ENCODE results near the gene CYP2A6. TPM values are rescaled to one million over a fixed set of nuclear protein-coding genes. Genes with fewer than 3 reads are reported as not detected.

The CYP2A6 gene
- total RNA-seq, 6 donors from 2014 or later = 1.5 to 11.6 (median 2.9) TPM; not detected in 1

- 8 to 15% methylated on average over 16 to 28 of the region's 28 CpGs for WGBS, 2 donors
- DNase-seq = peak; percentile 85 to 92
- Histone ChIP-seq H3K27ac (peak overlapping the region; percentile 85 to 99 (median 93)), H3K36me3 (peaks cover 4 to 32% (median 14%) of the 10 kb centered on the region in 4 donors), H3K27me3 (no peaks in the 10 kb centered on the region), H3K9me3 (no peaks in the 10 kb centered on the region), H3K4me3 (peak overlapping the region in 3 of 4 donors; percentile 95 to 99 (median 97)), H3K4me1 (peaks cover 36 to 44% (median 42%) of the 10 kb centered on the region in 4 donors)
- peak; percentile 40 to 77 for ATAC-seq (ENCODE audit: low FRiP score in 2 of 2)
- TF ChIP-seq EP300 (IDR thresholded peaks at IDR 0.05) (no peak), POLR2AphosphoS5 (IDR thresholded peaks at IDR 0.05) (peak in 1 of 2 donors; percentile 25), CTCF (IDR thresholded peaks at IDR 0.05) (peak in 5 of 6 experiments; percentile 29 to 47 (median 40)), POLR2A (IDR thresholded peaks at IDR 0.05) (peak in 3 of 4 donors; percentile 26 to 50 (median 48))
These were observed 52.1 kb downstream of the CYP2A6 start for GRCh38 chr19:40797963-40798682.

- no peak for TF ChIP-seq CTCF (IDR thresholded peaks at IDR 0.05)
- TF ChIP-seq POLR2A (IDR thresholded peaks at IDR 0.05) = no peak
- no peak for TF ChIP-seq EP300 (IDR thresholded peaks at IDR 0.05)
- no peak for TF ChIP-seq POLR2AphosphoS5 (IDR thresholded peaks at IDR 0.05)
- Histone ChIP-seq H3K4me3 (peak overlapping the region in 2 of 4 donors; percentile 97 to 99), H3K4me1 (peaks cover 32 to 44% (median 40%) of the 10 kb centered on the region in 4 donors), H3K27me3 (no peaks in the 10 kb centered on the region), H3K27ac (peak overlapping the region; percentile 85 to 99 (median 93)), H3K36me3 (peaks cover 4 to 30% (median 14%) of the 10 kb centered on the region in 4 donors), H3K9me3 (no peaks in the 10 kb centered on the region)
- ATAC-seq (ENCODE audit: low FRiP score in 2 of 2) = no peak
- DNase-seq = no peak
- 97 to 98% methylated on average over 12 to 14 of the region's 14 CpGs for WGBS, 2 donors
These were observed 52.9 kb downstream of the CYP2A6 start for GRCh38 chr19:40797166-40797962.

Other genes with a start within 250 kb of the CYP2A6 start
- 100 to 1,000 TPM; 125 to 541 (median 401) TPM for gene LTBP4, start 249.1 kb downstream of the CYP2A6 start, total RNA-seq
- 100 to 1,000 TPM in 1 of 6 donors, 10 to 100 TPM in 5; 18.0 to 133 (median 23.8) TPM for gene NUMBL, start 159.8 kb downstream of the CYP2A6 start, total RNA-seq
- gene COQ8B, start 133.6 kb downstream of the CYP2A6 start, total RNA-seq = 100 to 1,000 TPM in 2 of 6 donors, 10 to 100 TPM in 4; 46.2 to 142 (median 65.4) TPM
- 10 to 100 TPM; 38.4 to 76.0 (median 55.2) TPM for gene ITPKC, start 133.3 kb downstream of the CYP2A6 start, total RNA-seq
- gene ACTMAP, start 100.0 kb downstream of the CYP2A6 start, total RNA-seq = 10 to 100 TPM; 16.0 to 28.4 (median 21.5) TPM
- gene SNRPA, start 99.2 kb downstream of the CYP2A6 start, total RNA-seq = 10 to 100 TPM; 32.4 to 90.1 (median 55.3) TPM
- 1 to 10 TPM in 3 of 6 donors, not detected in 3; 1.2 to 5.2 (median 2.1) TPM for gene MIA, start 74.9 kb downstream of the CYP2A6 start, total RNA-seq
- 10 to 100 TPM; 39.9 to 78.5 (median 58.6) TPM for gene RAB4B, start 72.2 kb downstream of the CYP2A6 start, total RNA-seq
- gene EGLN2, start 51.3 kb downstream of the CYP2A6 start, total RNA-seq = 100 to 1,000 TPM; 170 to 353 (median 211) TPM
- gene CYP2A7, start 31.8 kb upstream of the CYP2A6 start, total RNA-seq = 1 to 10 TPM in 1 of 6 donors, under 1 TPM in 2, not detected in 3; 0.59 to 1.8 (median 0.71) TPM
- 1 to 10 TPM in 1 of 6 donors, under 1 TPM in 1, not detected in 4; 0.34 to 1.8 TPM for gene CYP2B6, start 140.8 kb upstream of the CYP2A6 start, total RNA-seq
- 1 to 10 TPM in 2 of 6 donors, not detected in 4; 1.3 to 2.8 TPM for gene CYP2A13, start 238.0 kb upstream of the CYP2A6 start, total RNA-seq

Data from upper lobe of left lung (tissue), 6 donors.